Measurements from ENCODE around the gene BMP3. TPM values are rescaled to one million over a fixed set of nuclear protein-coding genes. Genes with fewer than 3 reads are reported as not detected.

The BMP3 gene
- total and polyA plus RNA-seq, 2 of the 8 experiments (the other 6 are each of a cell fraction or from before 2014, with no cell fraction given) = 0.02 TPM; not detected in 1

DNA sequence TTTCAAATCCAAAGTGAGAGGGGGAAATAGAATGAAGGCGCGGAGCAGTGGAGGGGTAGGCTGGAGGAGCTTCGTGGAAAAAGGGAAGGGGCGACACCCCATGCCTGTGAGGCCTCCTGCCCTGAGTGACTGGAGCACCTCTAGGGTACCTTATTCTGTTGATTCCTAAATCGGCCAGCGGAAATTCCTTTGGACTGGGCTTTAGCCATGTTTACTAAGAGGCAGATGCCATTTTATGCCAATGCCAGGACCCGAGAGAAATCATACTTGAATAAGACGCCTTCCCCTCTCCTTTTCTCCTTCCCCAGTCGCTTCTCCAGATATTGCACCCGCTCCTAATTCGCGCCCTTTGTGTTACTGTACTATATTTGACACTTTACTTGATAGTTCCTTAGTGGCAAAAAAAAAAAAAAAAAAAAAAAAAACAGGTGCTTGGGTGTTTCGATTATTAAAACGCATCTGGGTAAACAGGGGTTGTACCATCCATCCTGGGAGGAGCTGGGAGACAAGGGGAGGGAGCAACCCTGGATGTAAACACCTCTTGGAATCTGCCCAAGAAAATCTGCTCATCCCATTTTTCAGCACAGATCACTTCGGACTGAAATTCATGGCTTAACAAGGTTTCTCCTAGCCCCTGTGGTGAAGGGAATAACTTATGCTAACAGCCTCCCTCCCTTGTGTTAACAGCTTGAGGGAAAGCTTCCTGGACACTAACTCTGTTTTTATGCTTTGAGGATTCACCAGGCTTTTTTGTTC lies 1.5 kb downstream of the BMP3 start:
- DNase-seq (ENCODE audit: low read depth in 1 of 2, low spot score in 2 of 2) = no peak
- no peak overlapping the region for H2AFZ ChIP-seq (ENCODE audit: low read length)
- WGBS, 2 experiments (ENCODE audit: extremely low coverage in 1 of 2, insufficient coverage in 1 of 2, insufficient read length in 1 of 2, insufficient replicate concordance in 2 of 2, low coverage in 1 of 2, low lambda C conversion rate in 2 of 2, missing lambda C conversion rate in 1 of 2) = 5% methylated on average over 14 of the region's 15 CpGs; no CpG with 5 or more reads in 1 of the 2 experiments
- no peak for TF ChIP-seq NRF1 (IDR thresholded peaks at IDR 0.05; ENCODE audit: low read depth, low read length)
- TF ChIP-seq CEBPB (IDR thresholded peaks at IDR 0.05; ENCODE audit: low read depth, low read length) = no peak
- no peak for TF ChIP-seq ASH2L (IDR thresholded peaks at IDR 0.05; ENCODE audit: low read length)
- no peak for TF ChIP-seq SIX5 (IDR thresholded peaks at IDR 0.05; ENCODE audit: low read depth, low read length)
- TF ChIP-seq, protein P1, sequence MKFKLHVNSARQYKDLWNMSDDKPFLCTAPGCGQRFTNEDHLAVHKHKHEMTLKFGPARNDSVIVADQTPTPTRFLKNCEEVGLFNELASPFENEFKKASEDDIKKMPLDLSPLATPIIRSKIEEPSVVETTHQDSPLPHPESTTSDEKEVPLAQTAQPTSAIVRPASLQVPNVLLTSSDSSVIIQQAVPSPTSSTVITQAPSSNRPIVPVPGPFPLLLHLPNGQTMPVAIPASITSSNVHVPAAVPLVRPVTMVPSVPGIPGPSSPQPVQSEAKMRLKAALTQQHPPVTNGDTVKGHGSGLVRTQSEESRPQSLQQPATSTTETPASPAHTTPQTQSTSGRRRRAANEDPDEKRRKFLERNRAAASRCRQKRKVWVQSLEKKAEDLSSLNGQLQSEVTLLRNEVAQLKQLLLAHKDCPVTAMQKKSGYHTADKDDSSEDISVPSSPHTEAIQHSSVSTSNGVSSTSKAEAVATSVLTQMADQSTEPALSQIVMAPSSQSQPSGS (IDR thresholded peaks at IDR 0.05; ENCODE audit: low read length) = no peak
- TF ChIP-seq SP4 (IDR thresholded peaks at IDR 0.05; ENCODE audit: low read length) = no peak
- no peak for TF ChIP-seq TCF12 (IDR thresholded peaks at IDR 0.05; ENCODE audit: low read depth, low read length)
- TF ChIP-seq GABPA (IDR thresholded peaks at IDR 0.05; ENCODE audit: borderline replicate concordance, insufficient read depth, low read length) = no peak
- no peak for TF ChIP-seq RFX5 (IDR thresholded peaks at IDR 0.05; ENCODE audit: borderline replicate concordance, low read depth, low read length)
- no peak for TF ChIP-seq TBP (IDR thresholded peaks at IDR 0.05; ENCODE audit: low read depth, low read length)
- TF ChIP-seq JUND (IDR thresholded peaks at IDR 0.05; ENCODE audit: low read length) = no peak

More for the DNA sequence above, 1.5 kb downstream of the BMP3 start:
- no peaks in the 10 kb centered on the region for H3K79me2 ChIP-seq (ENCODE audit: control insufficient read depth in 1 of 2, insufficient read depth in 2 of 2, low read length in 2 of 2)
- H3K4me1 ChIP-seq (replicated peaks in 1 of 4; ENCODE audit: control insufficient read depth in 3 of 4, insufficient read depth in 4 of 4, low read length in 3 of 4) = peaks cover 0 to 6% (median 2%) of the 10 kb centered on the region in 4 experiments; a peak in 4 of 7 replicates
- peak; percentile 78 for FAIRE-seq
- H3K27me3 ChIP-seq (replicated peaks in 1 of 4; ENCODE audit: control insufficient read depth in 3 of 4, extremely low read depth in 1 of 4, insufficient read depth in 3 of 4, low read length in 3 of 4) = peaks cover 5 to 41% (median 31%) of the 10 kb centered on the region in 4 experiments
- H3K4ac ChIP-seq (replicated peaks; ENCODE audit: insufficient read length, low read depth, low read length) = no peak overlapping the region
- no peak overlapping the region for H3K9ac ChIP-seq (replicated peaks in 1 of 4; ENCODE audit: extremely low read depth in 1 of 4, low read depth in 3 of 4, low read length in 3 of 4)
- H4K20me1 ChIP-seq (replicated peaks in 1 of 2; ENCODE audit: control insufficient read depth in 1 of 2, insufficient read depth in 2 of 2, low read length in 2 of 2) = no peaks in the 10 kb centered on the region
- H2BK12ac ChIP-seq (ENCODE audit: low read depth, low read length) = no peak overlapping the region
- no peak overlapping the region for H4K8ac ChIP-seq (ENCODE audit: extremely low read depth, insufficient read depth, low read length)
- H2BK5ac ChIP-seq (ENCODE audit: low read depth, low read length) = no peak overlapping the region
- no peaks in the 10 kb centered on the region for H3K79me1 ChIP-seq (ENCODE audit: low read depth, low read length)
- peak overlapping the region; percentile 31 to 77 (median 63) for H3K4me3 ChIP-seq (ENCODE audit: extremely low read depth in 1 of 4, insufficient read depth in 2 of 4, low read depth in 3 of 4, low read length in 4 of 4)
- peaks cover 20% of the 10 kb centered on the region; the same call in 1 of the 2 replicates for H3K23me2 ChIP-seq (ENCODE audit: low read depth, low read length)
- no peak overlapping the region for H3K14ac ChIP-seq (ENCODE audit: insufficient read length)
- no peak overlapping the region for H3K56ac ChIP-seq (replicated peaks; ENCODE audit: insufficient read length, low read depth, low read length)
- peak overlapping the region; percentile 94 to 100 for H3K4me2 ChIP-seq (ENCODE audit: insufficient read depth in 1 of 2, low read depth in 2 of 2, low read length in 2 of 2)
- no peak overlapping the region for H4K5ac ChIP-seq (ENCODE audit: insufficient read length, low read depth, low read length)
- H2BK120ac ChIP-seq (replicated peaks; ENCODE audit: low read depth, low read length) = no peak overlapping the region
- no peak overlapping the region for H2BK15ac ChIP-seq (ENCODE audit: low read length)
- H3K36me3 ChIP-seq (ENCODE audit: control insufficient read depth in 2 of 4, insufficient read depth in 4 of 4, low read length in 3 of 4) = no peaks in the 10 kb centered on the region
- no peak overlapping the region for H3K23ac ChIP-seq (ENCODE audit: insufficient read length)
- no peak overlapping the region for H4K91ac ChIP-seq (replicated peaks; ENCODE audit: insufficient read length, low read length)
- H2AK5ac ChIP-seq (ENCODE audit: low read depth, low read length) = no peak overlapping the region
- no peaks in the 10 kb centered on the region for H3K9me3 ChIP-seq (ENCODE audit: insufficient read depth in 2 of 2, low read depth in 1 of 2, low read length in 1 of 2)
- ChIA-PET POLR2A (ENCODE audit: partially characterized antibody) (no interaction called here), CTCF (ENCODE audit: partially characterized antibody) (interaction anchor here (1.2 to 6.6 kb wide), 8 partner anchors 8 to 846 kb away, joined by 3 to 48 read pairs (median 8); no protein-coding TSS in a partner anchor)
- no peak overlapping the region for H2BK20ac ChIP-seq (ENCODE audit: low read length)
- no peak overlapping the region for H3K18ac ChIP-seq (ENCODE audit: extremely low read depth, low read length)
- H3K27ac ChIP-seq (ENCODE audit: low read depth, low read length) = no peak overlapping the region
